Thyroid gland (tissue), 4 donors: ENCODE data around the gene MEIOC. TPM values are rescaled to one million over a fixed set of nuclear protein-coding genes. Genes with fewer than 3 reads are reported as not detected.
"Not testable (repeated sequence)": the region's sequence is repeated elsewhere in the genome, so short reads cannot be mapped to it uniquely, and the experiment has no call there.

Experiments
- DNase-seq, 2 donors: peaks; one replicate each; pipeline ENCODE4 v3.0.0-alpha.2; 2019
- H3K27ac ChIP-seq, 3 donors: fragments of 200-600 bp; sonication (generic); 1 replicate in 2 of 3; 2 replicates in 1 of 3; pipeline ENCODE4 v1.5.1; 2016 to 2019; ENCODE audit warnings: mild to moderate bottlenecking in 1 of 3, moderate library complexity in 1 of 3
- H3K27me3 ChIP-seq: fragments of 200-600 bp; sonication (generic); one replicate; pipeline ENCODE4 v1.5.1; 2019
- H3K36me3 ChIP-seq, 2 donors: fragments of 200-600 bp; sonication (generic); one replicate each; pipeline ENCODE4 v1.5.1; 2016 to 2019
- H3K4me1 ChIP-seq, 2 donors: fragments of 200-600 bp; sonication (generic); one replicate each; pipeline ENCODE4 v1.5.1; 2017 to 2019
- H3K4me3 ChIP-seq, 3 donors: fragments of 200-600 bp; sonication (generic); replicated peaks in 1 of 3; 1 replicate in 2 of 3; 2 replicates in 1 of 3; pipeline ENCODE4 v1.5.1; 2016; ENCODE audit warnings: mild to moderate bottlenecking in 1 of 3
- H3K9me3 ChIP-seq: fragments of 200-600 bp; sonication (generic); one replicate; pipeline ENCODE4 v1.5.1; 2017
- CTCF ChIP-seq, 6 experiments: fragments of 200-600 bp in 3 of 6; fragments of 450-650 bp in 3 of 6; sonication (generic) in 3 of 6; IDR thresholded peaks; one replicate each; pipeline ENCODE4 v1.5.1; 2016 to 2019; ENCODE audit warnings: antibody characterized with exemption in 6 of 6, mild to moderate bottlenecking in 2 of 6, inconsistent platforms in 1 of 6, moderate library complexity in 1 of 6
- POLR2A ChIP-seq, 2 donors: fragments of 450-650 bp; IDR thresholded peaks; one replicate each; pipeline ENCODE4 v1.6.1; 2017; ENCODE audit warnings: antibody characterized with exemption in 2 of 2, mild to moderate bottlenecking in 2 of 2, moderate library complexity in 1 of 2
- WGBS, 2 donors: methylation state at CpG; one replicate each; pipeline ENCODE4 v1.1.5; 2017; 5-methylcytosine and 5-hydroxymethylcytosine counted together
- intact Hi-C: fragments of 100-400 bp; cut with DNase I; formaldehyde crosslinking; loops from one replicate; pipeline ENCODE4 v1.15.1; 2023
- total RNA-seq, 4 donors: library from RNA; depleted of rRNA; stranded (reverse); fragments of >200 nt; gene quantifications; one replicate each; pipeline ENCODE4 v1.2.3, GENCODE V29; 2016

The MEIOC gene
- total RNA-seq, 4 donors from 2014 or later: 0.27 to 0.33 TPM; not detected in 2

GRCh38 chr17:44666006-44666405, 9.7 kb downstream of the MEIOC start:
- Histone ChIP-seq H3K4me1 (no peaks in the 10 kb centered on the region), H3K4me3 (no peak overlapping the region), H3K27me3 (no peaks in the 10 kb centered on the region), H3K9me3 (no peaks in the 10 kb centered on the region), H3K27ac (no peak overlapping the region), H3K36me3 (no peaks in the 10 kb centered on the region)
- no peak for DNase-seq
- 94% methylated on average over 1 of the region's 1 CpG for WGBS, 2 donors
- TF ChIP-seq CTCF (IDR thresholded peaks at IDR 0.05) (no peak), POLR2A (IDR thresholded peaks at IDR 0.05) (no peak)
- intact Hi-C loops: no loop called here

DNA sequence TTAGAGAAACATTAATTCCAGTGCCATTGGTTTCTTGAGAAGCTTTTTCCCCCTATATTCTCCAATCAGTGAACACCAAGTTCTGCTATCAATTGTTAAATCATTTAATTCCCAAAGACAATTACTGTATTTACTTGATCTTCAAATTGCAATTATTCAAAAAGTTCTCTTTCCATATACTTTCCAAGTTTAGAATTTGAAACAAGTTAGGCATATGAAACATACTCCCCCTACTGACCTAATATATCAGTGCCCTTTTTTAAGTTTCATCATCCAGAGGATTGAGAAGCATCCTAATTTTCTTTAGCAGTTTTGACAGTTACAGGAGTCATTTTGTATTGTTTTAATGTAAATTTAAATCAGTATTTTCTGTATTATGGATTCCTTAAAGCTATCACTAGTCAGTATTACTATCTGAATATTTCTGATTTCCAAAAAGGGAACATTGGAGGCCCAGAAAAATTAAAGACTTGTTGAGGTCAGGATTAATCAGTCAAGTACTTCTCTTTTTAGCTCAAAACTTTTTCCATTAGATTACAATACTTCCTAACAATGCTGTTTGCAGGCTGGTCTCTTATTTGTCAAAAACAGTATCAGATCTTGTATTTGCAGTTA, 16.3 kb downstream of the MEIOC start:
- Histone ChIP-seq H3K27ac (no peak overlapping the region), H3K4me3 (no peak overlapping the region), H3K9me3 (no peaks in the 10 kb centered on the region), H3K27me3 (no peaks in the 10 kb centered on the region), H3K36me3 (no peaks in the 10 kb centered on the region), H3K4me1 (no peaks in the 10 kb centered on the region)
- no peak for DNase-seq
- intact Hi-C loops: no loop called here
- TF ChIP-seq POLR2A (IDR thresholded peaks at IDR 0.05) (no peak), CTCF (IDR thresholded peaks at IDR 0.05) (peak in 3 of 6 experiments; percentile 40 to 52 (median 45))

DNA sequence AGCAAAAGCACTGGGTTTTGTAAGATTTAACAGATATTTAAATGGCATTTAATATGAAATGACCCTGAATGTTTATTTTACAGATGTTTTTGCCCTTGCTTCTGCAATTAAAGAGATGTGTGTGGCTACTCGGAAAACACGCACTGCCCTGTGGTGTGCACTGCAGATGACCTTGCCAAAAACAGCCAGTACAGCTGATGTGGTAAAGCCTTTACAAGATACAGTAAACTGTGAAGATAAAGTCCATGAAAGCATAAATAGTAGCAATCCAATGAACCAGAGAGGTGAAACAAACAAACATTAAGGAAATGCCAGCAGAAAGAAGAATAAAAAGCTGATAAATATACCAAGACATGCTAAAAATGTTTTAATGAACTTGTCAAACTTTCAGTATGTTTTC, 17.6 kb downstream of the MEIOC start:
- Histone ChIP-seq H3K27me3 (no peaks in the 10 kb centered on the region), H3K4me1 (no peaks in the 10 kb centered on the region), H3K36me3 (peaks cover 0 to 4% of the 10 kb centered on the region in 2 donors), H3K27ac (no peak overlapping the region), H3K4me3 (no peak overlapping the region), H3K9me3 (no peaks in the 10 kb centered on the region)
- intact Hi-C loops: no loop called here
- DNase-seq: no peak
- TF ChIP-seq POLR2A (IDR thresholded peaks at IDR 0.05) (no peak), CTCF (IDR thresholded peaks at IDR 0.05) (no peak)
- WGBS, 2 donors: 89 to 97% methylated on average over 2 of the region's 2 CpGs

GRCh38 chr17:44677136-44677535, 20.9 kb downstream of the MEIOC start:
- no peak for TF ChIP-seq CTCF (IDR thresholded peaks at IDR 0.05)
- TF ChIP-seq POLR2A (IDR thresholded peaks at IDR 0.05): no peak
- H3K4me3 ChIP-seq: no peak overlapping the region
- H3K27ac ChIP-seq: no peak overlapping the region
- DNase-seq: no peak
- 68 to 72% methylated on average over 2 of the region's 2 CpGs for WGBS, 2 donors
- no peaks in the 10 kb centered on the region for H3K27me3 ChIP-seq
- H3K4me1 ChIP-seq: no peaks in the 10 kb centered on the region
- intact Hi-C loops: no loop called here
- H3K36me3 ChIP-seq: peaks cover 11 to 23% of the 10 kb centered on the region in 2 donors
- no peaks in the 10 kb centered on the region for H3K9me3 ChIP-seq

GRCh38 chr17:44683303-44683702, 27.0 kb downstream of the MEIOC start:
- H3K4me3 ChIP-seq, H3K27ac ChIP-seq, DNase-seq, H3K9me3 ChIP-seq, H3K4me1 ChIP-seq, intact Hi-C loops, H3K27me3 ChIP-seq: not testable (repeated sequence)
- peaks cover 17 to 35% of the 10 kb centered on the region in 2 donors for H3K36me3 ChIP-seq
- WGBS, 2 donors: 83 to 91% methylated on average over 4 of the region's 4 CpGs
